ENCODE results near the gene CACHD1. TPM values are rescaled to one million over a fixed set of nuclear protein-coding genes. Genes with fewer than 3 reads are reported as not detected.

Gene CACHD1
- total and polyA plus RNA-seq, 2 donors (not counting 1 experiment from before 2014, with no cell fraction given): 2.9 to 5.4 TPM

DNA sequence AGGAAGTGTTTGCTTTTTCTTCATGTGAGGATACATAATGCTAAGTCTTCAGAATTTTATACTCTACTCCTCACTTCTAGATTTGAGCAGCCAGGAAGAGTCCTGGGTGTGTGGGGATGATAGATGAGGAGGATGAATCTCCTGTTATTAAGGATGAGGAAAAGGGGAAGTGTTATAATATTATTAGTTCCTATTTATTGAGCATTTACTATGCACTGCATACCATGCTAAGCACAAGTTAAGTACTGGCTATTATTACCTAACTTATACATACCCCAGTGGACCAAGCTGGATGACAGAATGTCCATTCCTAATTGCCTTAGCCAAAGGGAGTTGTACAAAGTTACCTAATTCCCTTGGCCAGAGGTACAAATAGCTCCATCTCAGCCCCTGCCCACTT, 19.8 kb downstream of the CACHD1 start:
- H2AFZ ChIP-seq (ENCODE audit: low read length): no peak overlapping the region
- no peak for DNase-seq (ENCODE audit: low read depth in 2 of 2)
- H3K9ac ChIP-seq (ENCODE audit: insufficient read depth, low read length): no peak overlapping the region
- H3K79me2 ChIP-seq (ENCODE audit: control insufficient read depth, insufficient read depth, low read length): no peaks in the 10 kb centered on the region
- H3K27me3 ChIP-seq (ENCODE audit: control insufficient read depth, insufficient read depth, low read length): no peaks in the 10 kb centered on the region
- H3K4me2 ChIP-seq (ENCODE audit: extremely low read depth, insufficient read depth, low read length): no peak overlapping the region
- no peaks in the 10 kb centered on the region for H4K20me1 ChIP-seq (ENCODE audit: control insufficient read depth, extremely low read depth, insufficient read depth, low read length)
- H3K4me1 ChIP-seq (ENCODE audit: control insufficient read depth, extremely low read depth, insufficient read depth, low read length): no peaks in the 10 kb centered on the region
- no peak overlapping the region for H3K27ac ChIP-seq (ENCODE audit: insufficient read depth, low read length)
- H3K4me3 ChIP-seq (replicated peaks in 1 of 4; ENCODE audit: control extremely low read depth in 1 of 4, insufficient read depth in 1 of 4, low read depth in 3 of 4, low read length in 4 of 4): no peak overlapping the region
- no peak for TF ChIP-seq EZH2 (IDR thresholded peaks at IDR 0.05; ENCODE audit: low read length, missing control alignments)
- TF ChIP-seq, protein P1, sequence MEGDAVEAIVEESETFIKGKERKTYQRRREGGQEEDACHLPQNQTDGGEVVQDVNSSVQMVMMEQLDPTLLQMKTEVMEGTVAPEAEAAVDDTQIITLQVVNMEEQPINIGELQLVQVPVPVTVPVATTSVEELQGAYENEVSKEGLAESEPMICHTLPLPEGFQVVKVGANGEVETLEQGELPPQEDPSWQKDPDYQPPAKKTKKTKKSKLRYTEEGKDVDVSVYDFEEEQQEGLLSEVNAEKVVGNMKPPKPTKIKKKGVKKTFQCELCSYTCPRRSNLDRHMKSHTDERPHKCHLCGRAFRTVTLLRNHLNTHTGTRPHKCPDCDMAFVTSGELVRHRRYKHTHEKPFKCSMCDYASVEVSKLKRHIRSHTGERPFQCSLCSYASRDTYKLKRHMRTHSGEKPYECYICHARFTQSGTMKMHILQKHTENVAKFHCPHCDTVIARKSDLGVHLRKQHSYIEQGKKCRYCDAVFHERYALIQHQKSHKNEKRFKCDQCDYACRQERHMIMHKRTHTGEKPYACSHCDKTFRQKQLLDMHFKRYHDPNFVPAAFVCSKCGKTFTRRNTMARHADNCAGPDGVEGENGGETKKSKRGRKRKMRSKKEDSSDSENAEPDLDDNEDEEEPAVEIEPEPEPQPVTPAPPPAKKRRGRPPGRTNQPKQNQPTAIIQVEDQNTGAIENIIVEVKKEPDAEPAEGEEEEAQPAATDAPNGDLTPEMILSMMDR (conservative IDR thresholded peaks at IDR 0.05 in 1 of 2, IDR thresholded peaks at IDR 0.05 in 1 of 2; ENCODE audit: low read depth in 1 of 2, low read length in 2 of 2): no peak
- H3K9me3 ChIP-seq (ENCODE audit: control insufficient read depth, insufficient read depth, low read depth, low read length): no peaks in the 10 kb centered on the region
- H3K36me3 ChIP-seq (ENCODE audit: control insufficient read depth, insufficient read depth, low read length): no peaks in the 10 kb centered on the region

DNA sequence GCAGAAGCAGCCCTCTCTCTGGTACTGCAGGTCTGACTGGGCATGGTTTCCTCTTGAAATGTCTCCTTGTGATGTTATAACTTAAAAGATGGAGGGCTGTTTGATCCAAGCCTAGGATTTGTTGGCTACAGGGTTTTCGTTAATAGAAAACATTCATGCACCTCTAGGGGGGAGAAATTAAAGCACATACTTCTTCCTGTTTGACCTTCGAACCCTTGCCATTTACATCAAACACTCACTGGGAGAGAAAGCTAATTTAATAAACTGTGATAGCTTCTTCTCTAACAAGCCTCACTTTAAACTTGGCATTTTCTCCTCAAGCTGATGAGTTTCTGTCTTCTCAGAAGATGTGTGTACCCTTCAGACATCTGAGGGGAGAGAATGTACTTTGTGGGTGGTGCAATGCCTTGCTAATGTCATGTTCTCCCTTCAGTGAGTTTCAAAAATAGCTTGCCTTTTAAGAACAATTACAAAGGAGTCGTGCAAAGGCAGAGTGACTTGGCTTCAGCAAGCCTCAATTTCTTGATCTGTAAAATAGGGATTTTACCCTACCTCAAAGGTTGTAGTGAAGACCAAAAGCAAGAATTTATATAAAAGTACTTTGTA, 20.4 kb downstream of the CACHD1 start:
- no peak for DNase-seq (ENCODE audit: low read depth in 2 of 2)
- Histone ChIP-seq H4K20me1 (ENCODE audit: control insufficient read depth, extremely low read depth, insufficient read depth, low read length) (no peaks in the 10 kb centered on the region), H3K27ac (ENCODE audit: insufficient read depth, low read length) (no peak overlapping the region), H3K4me2 (ENCODE audit: extremely low read depth, insufficient read depth, low read length) (no peak overlapping the region), H2AFZ (ENCODE audit: low read length) (no peak overlapping the region), H3K79me2 (ENCODE audit: control insufficient read depth, insufficient read depth, low read length) (no peaks in the 10 kb centered on the region), H3K4me1 (ENCODE audit: control insufficient read depth, extremely low read depth, insufficient read depth, low read length) (no peaks in the 10 kb centered on the region), H3K4me3 (replicated peaks in 1 of 4; ENCODE audit: control extremely low read depth in 1 of 4, insufficient read depth in 1 of 4, low read depth in 3 of 4, low read length in 4 of 4) (no peak overlapping the region), H3K9me3 (ENCODE audit: control insufficient read depth, insufficient read depth, low read depth, low read length) (no peaks in the 10 kb centered on the region), H3K36me3 (ENCODE audit: control insufficient read depth, insufficient read depth, low read length) (no peaks in the 10 kb centered on the region), H3K9ac (ENCODE audit: insufficient read depth, low read length) (no peak overlapping the region), H3K27me3 (ENCODE audit: control insufficient read depth, insufficient read depth, low read length) (no peaks in the 10 kb centered on the region)
- no peak for TF ChIP-seq EZH2 (IDR thresholded peaks at IDR 0.05; ENCODE audit: low read length, missing control alignments)
- TF ChIP-seq, protein P1 (conservative IDR thresholded peaks at IDR 0.05 in 1 of 2, IDR thresholded peaks at IDR 0.05 in 1 of 2; ENCODE audit: low read depth in 1 of 2, low read length in 2 of 2): no peak

DNA sequence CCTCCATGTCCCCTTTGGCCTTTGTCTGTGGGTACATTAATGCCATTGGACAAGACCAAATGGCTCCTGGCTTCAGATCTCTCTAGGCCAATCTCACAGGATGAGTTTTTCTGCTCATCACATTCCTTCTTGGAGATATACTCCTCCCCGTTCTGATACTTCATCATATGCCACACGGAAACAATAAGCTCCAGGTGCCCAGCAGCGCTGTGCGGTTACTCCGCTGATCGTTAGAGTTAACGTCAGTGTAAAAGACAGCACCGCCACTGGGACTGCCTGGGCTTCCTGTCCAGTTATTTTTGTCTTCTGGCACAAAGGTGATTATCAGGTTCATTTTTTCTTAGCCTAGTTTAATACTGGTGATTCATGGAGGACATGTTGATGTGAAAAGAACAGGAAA, 22.5 kb downstream of the CACHD1 start:
- H3K9me3 ChIP-seq (ENCODE audit: control insufficient read depth, insufficient read depth, low read depth, low read length): no peaks in the 10 kb centered on the region
- H3K27me3 ChIP-seq (ENCODE audit: control insufficient read depth, insufficient read depth, low read length): no peaks in the 10 kb centered on the region
- H2AFZ ChIP-seq (ENCODE audit: low read length): no peak overlapping the region
- H3K4me3 ChIP-seq (replicated peaks in 1 of 4; ENCODE audit: control extremely low read depth in 1 of 4, insufficient read depth in 1 of 4, low read depth in 3 of 4, low read length in 4 of 4): no peak overlapping the region
- H3K4me2 ChIP-seq (ENCODE audit: extremely low read depth, insufficient read depth, low read length): no peak overlapping the region
- no peaks in the 10 kb centered on the region for H3K4me1 ChIP-seq (ENCODE audit: control insufficient read depth, extremely low read depth, insufficient read depth, low read length)
- H3K36me3 ChIP-seq (ENCODE audit: control insufficient read depth, insufficient read depth, low read length): no peaks in the 10 kb centered on the region
- no peak for DNase-seq (ENCODE audit: low read depth in 2 of 2)
- H3K9ac ChIP-seq (ENCODE audit: insufficient read depth, low read length): no peak overlapping the region
- no peak overlapping the region for H3K27ac ChIP-seq (ENCODE audit: insufficient read depth, low read length)
- no peaks in the 10 kb centered on the region for H4K20me1 ChIP-seq (ENCODE audit: control insufficient read depth, extremely low read depth, insufficient read depth, low read length)
- no peak for TF ChIP-seq EZH2 (IDR thresholded peaks at IDR 0.05; ENCODE audit: low read length, missing control alignments)
- TF ChIP-seq, protein P1 (conservative IDR thresholded peaks at IDR 0.05 in 1 of 2, IDR thresholded peaks at IDR 0.05 in 1 of 2; ENCODE audit: low read depth in 1 of 2, low read length in 2 of 2): no peak
- H3K79me2 ChIP-seq (ENCODE audit: control insufficient read depth, insufficient read depth, low read length): no peaks in the 10 kb centered on the region
